Measurements from ENCODE around the gene CNTN4. TPM values are rescaled to one million over a fixed set of nuclear protein-coding genes. Genes with fewer than 3 reads are reported as not detected.

Gene CNTN4
- total and polyA plus RNA-seq, 2 experiments from 2014 or later, result 0.91 to 4.0 TPM

GRCh38 chr3:2938711-2939110 lies 840.0 kb downstream of the CNTN4 start:
- no peak overlapping the region for H3K4me3 ChIP-seq
- peaks cover 1% of the 10 kb centered on the region for H3K27me3 Mint-ChIP-seq (ENCODE audit: insufficient read depth, low read depth, poor library complexity)
- H3F3A ChIP-seq (replicated peaks; ENCODE audit: low read depth), result no peaks in the 10 kb centered on the region
- H2AFZ ChIP-seq, result no peak overlapping the region
- H3K4me3 Mint-ChIP-seq, result no peak overlapping the region
- no peak overlapping the region for H3K4me2 ChIP-seq
- H3K27me3 ChIP-seq (ENCODE audit: insufficient read depth), result no peaks in the 10 kb centered on the region
- H3K9me3 Mint-ChIP-seq, result peaks cover 98% of the 10 kb centered on the region
- H3K4me1 ChIP-seq (ENCODE audit: insufficient read depth), result 0 out of 2 replicates have a peak, but pooled peaks cover 4% of the 10 kb centered on the region
- no peaks in the 10 kb centered on the region for H4K20me1 ChIP-seq (replicated peaks; ENCODE audit: insufficient read depth)
- no peak for DNase-seq (ENCODE audit: low spot score)
- H3K36me3 ChIP-seq (ENCODE audit: insufficient read depth), result no peaks in the 10 kb centered on the region
- H3K27ac ChIP-seq (ENCODE audit: low read depth), result no peak overlapping the region
- no peaks in the 10 kb centered on the region for H3K4me1 Mint-ChIP-seq
- H3K36me3 Mint-ChIP-seq (ENCODE audit: low read depth), result peaks cover 47% of the 10 kb centered on the region
- H3K79me2 ChIP-seq (replicated peaks; ENCODE audit: insufficient read depth), result no peaks in the 10 kb centered on the region
- no peak for TF ChIP-seq NANOG (IDR thresholded peaks at IDR 0.05; ENCODE audit: borderline replicate concordance)
- TF ChIP-seq EZH2 (IDR thresholded peaks at IDR 0.05; ENCODE audit: low read depth, unreplicated experiment), result no peak
- TF ChIP-seq ZNF114 (CRISPR knock-in tag; IDR thresholded peaks at IDR 0.05), result no peak
- TF ChIP-seq ZNF462 (CRISPR knock-in tag; IDR thresholded peaks at IDR 0.05), result no peak
- TF ChIP-seq REST (IDR thresholded peaks at IDR 0.05; ENCODE audit: unreplicated experiment), result no peak
- no peak for TF ChIP-seq ETS1 (IDR thresholded peaks at IDR 0.05)
- TF ChIP-seq CREB1 (CRISPR knock-in tag; IDR thresholded peaks at IDR 0.05; ENCODE audit: low read depth), result no peak
- no peak overlapping the region for H3K27ac Mint-ChIP-seq
- no peaks in the 10 kb centered on the region for H3K9me2 ChIP-seq (ENCODE audit: insufficient read depth)
- ATAC-seq, result no peak

All from GM23338 (cell line).